GM19238 (cell line): ENCODE data around the gene ASNSD1.

Experiments
- DNase-seq: peaks from one replicate; pipeline ENCODE4 v3.0.0; 2011; ENCODE audit warnings: low spot score; ENCODE audit not compliant: insufficient read length

ASNSD1 gene

GRCh38 chr2:189661148-189661956 is at the start of gene ASNSD1:
Gene ASNSD1, plus strand, starts transcription at chr2:189661459. Its CDS starts 4,674 bp downstream, at chr2:189666133.
- DNase-seq: peak; percentile 83

- no peak for DNase-seq
These were observed 48.1 kb upstream of the ASNSD1 start for GRCh38 chr2:189613077-189613636.

- no peak for DNase-seq
These were observed 47.4 kb upstream of the ASNSD1 start for GRCh38 chr2:189613650-189614420.

- DNase-seq: no peak
These were observed 46.7 kb upstream of the ASNSD1 start for GRCh38 chr2:189614585-189614984.

- DNase-seq: no peak
These were observed 43.1 kb upstream of the ASNSD1 start for GRCh38 chr2:189618197-189618596.

GRCh38 chr2:189621781-189622180 is 39.5 kb upstream of the ASNSD1 start:
- no peak for DNase-seq

GRCh38 chr2:189623049-189623448 is 38.2 kb upstream of the ASNSD1 start:
- DNase-seq: no peak

GRCh38 chr2:189624648-189625355 is 36.5 kb upstream of the ASNSD1 start:
- no peak for DNase-seq

- DNase-seq: no peak
These were observed 35.6 kb upstream of the ASNSD1 start for GRCh38 chr2:189625636-189626035.

GRCh38 chr2:189627789-189628188 is 33.5 kb upstream of the ASNSD1 start:
- DNase-seq: no peak

- DNase-seq: no peak
These were observed 32.3 kb upstream of the ASNSD1 start for GRCh38 chr2:189628817-189629530.

- DNase-seq: no peak
These were observed 31.5 kb upstream of the ASNSD1 start for GRCh38 chr2:189629531-189630453.

GRCh38 chr2:189631849-189632248 is 29.4 kb upstream of the ASNSD1 start:
- no peak for DNase-seq

- DNase-seq: no peak
These were observed 27.9 kb upstream of the ASNSD1 start for GRCh38 chr2:189633392-189633811.

- no peak for DNase-seq
These were observed 25.9 kb upstream of the ASNSD1 start for GRCh38 chr2:189635353-189635752.

GRCh38 chr2:189638301-189639006 is 22.8 kb upstream of the ASNSD1 start:
- DNase-seq: no peak

- no peak for DNase-seq
These were observed 22.2 kb upstream of the ASNSD1 start for GRCh38 chr2:189639007-189639609.

- no peak for DNase-seq
These were observed 20.3 kb upstream of the ASNSD1 start for GRCh38 chr2:189641002-189641401.

GRCh38 chr2:189641590-189641989 is 19.7 kb upstream of the ASNSD1 start:
- DNase-seq: no peak
